HG03342 (cell line): ENCODE data around the gene DIP2B.
A peak's percentile ranks its signal among the peaks of the same experiment; 100 is the strongest.
"Not testable (repeated sequence)": the region's sequence is repeated elsewhere in the genome, so short reads cannot be mapped to it uniquely, and the experiment has no call there.

ENCODE experiments used
- ATAC-seq: cut with Tn5 transposase; IDR thresholded peaks from one replicate; pipeline ENCODE4 v1.9.1; 2021; ENCODE audit warnings: mild to moderate bottlenecking, moderate library complexity; ENCODE audit not compliant: unreplicated experiment

Gene DIP2B

DNA sequence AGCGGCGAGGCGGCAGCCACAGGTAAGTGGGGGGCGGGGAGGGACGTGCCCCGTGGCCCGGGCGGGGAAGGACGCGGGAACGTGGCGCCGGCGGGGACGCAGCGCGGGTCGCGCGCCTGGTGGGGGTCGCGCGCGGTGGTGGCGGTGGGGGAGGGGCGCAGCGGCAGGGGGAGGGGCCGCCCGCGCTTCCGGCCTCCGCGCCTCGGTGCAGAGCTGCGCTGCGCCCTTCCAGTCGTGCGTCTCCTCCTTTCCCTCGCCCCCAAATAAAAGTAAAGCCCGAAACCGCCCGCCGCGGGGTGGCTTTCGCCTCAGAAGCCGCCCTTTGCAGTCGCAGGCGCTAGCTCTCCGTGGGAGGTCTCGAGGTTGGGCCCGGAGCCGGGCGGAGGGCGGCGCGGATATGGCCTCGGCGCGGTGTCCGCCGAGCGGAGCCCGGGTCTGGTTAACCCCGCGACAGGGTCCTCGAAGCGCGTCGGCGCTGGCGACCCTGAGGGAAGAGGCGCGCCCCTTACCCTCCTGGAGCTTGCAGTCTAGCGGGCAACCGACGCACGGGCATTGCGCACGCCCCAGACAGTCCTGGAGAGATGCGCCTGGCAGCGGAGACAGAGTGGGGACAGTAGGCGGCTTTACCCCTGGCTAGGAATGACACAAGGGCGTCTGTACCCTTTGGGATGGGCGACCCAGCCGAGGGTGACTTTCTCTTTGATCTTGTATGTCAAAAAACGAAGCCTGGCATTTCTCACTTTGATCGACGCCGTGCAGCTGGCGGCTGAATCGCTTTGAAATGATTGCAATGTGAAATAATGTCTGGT lies 259.7 kb downstream of the DIP2B start:
- peak; percentile 38 for ATAC-seq

- ATAC-seq = no peak
Measured at GRCh38 chr12:50765095-50765911, 260.5 kb downstream of the DIP2B start.

- ATAC-seq = no peak
Measured at GRCh38 chr12:50768391-50768790, 263.6 kb downstream of the DIP2B start.

GRCh38 chr12:50768813-50769212 lies 264.0 kb downstream of the DIP2B start:
- ATAC-seq = not testable (repeated sequence)

- no peak for ATAC-seq
Measured at GRCh38 chr12:50771409-50771808, 266.6 kb downstream of the DIP2B start.

DNA sequence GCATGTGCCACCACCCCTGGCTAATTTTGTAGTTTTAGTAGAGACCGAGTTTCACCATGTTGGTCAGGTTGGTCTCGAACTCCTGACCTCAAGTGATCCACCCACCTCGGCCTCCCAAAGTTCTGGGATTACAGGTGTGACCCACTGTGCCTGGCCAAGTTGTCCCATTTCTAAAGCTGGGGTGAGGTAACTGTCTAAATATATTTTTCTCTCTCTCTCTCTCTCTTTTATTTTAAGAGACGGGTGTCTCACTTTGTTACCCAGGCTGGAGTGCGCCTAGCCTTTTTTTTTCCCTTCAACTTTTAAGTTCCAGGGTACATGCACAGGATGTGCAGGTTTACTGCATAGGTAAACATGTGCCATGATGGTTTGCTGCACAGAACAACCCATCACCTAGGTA lies 267.7 kb downstream of the DIP2B start:
- ATAC-seq = no peak

GRCh38 chr12:50772877-50773276 lies 268.1 kb downstream of the DIP2B start:
- no peak for ATAC-seq

DNA sequence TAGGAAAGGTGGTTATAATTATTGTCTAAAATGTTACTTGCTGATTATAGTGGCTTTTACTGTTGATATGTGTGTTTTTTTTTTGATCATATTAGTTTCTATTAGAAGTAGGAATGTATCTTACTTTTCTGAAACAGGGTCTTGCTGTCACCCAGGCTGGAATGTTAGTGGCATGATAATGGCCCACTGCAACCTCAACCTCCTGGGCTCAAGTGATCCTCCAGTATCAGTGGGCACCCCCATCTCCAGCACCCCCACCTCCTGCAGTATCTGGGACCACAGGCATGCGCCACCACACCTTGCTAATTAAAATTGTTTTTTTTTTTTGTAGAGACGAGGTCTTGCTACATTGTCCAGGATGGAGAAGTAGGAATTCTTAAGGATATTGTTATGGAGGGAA lies 270.5 kb downstream of the DIP2B start:
- no peak for ATAC-seq

DNA sequence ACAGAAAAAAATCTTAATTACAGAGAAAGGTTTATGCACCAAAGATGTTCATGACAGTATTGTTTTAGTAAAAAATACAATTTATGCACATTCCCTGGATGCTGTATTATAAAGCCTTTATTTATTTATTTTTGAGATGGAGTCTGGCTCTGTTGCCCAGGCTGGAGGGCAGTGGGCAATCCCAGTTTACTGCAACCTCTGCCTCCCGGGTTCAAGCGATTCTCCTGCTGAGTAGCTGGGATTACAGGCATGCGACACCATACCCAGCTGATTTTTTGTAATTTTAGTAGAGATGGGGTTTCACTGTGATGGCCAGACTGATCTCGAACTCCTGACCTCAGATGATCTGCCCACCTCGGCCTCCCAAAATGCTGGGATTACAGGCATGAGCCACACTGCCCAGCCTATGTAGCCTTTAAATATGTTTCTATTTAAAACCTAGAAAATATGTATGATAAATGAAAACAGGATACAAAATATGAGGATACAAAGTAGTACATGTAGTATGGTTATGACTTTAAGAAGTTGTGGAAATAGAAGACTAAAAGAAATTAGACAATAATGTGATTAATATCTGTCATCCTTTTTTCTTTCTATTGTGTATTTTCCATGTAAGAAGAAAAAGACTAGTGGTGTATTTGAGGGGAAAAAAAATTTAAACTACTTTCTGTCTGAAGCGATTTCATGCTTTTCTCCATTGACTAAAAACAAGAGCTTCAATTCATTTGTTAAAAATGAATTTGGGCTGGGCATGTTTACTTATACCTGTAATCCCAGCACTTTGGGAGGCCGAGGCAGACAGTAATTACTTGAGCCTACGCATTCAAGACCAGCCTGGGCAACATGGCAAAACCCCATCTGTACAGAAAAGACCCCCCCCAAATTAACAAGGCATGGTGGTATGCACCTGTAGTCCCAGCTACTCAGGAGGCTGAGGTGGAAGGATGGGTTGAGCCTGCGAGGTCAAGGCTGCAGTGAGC lies 272.3 kb downstream of the DIP2B start:
- no peak for ATAC-seq

DNA sequence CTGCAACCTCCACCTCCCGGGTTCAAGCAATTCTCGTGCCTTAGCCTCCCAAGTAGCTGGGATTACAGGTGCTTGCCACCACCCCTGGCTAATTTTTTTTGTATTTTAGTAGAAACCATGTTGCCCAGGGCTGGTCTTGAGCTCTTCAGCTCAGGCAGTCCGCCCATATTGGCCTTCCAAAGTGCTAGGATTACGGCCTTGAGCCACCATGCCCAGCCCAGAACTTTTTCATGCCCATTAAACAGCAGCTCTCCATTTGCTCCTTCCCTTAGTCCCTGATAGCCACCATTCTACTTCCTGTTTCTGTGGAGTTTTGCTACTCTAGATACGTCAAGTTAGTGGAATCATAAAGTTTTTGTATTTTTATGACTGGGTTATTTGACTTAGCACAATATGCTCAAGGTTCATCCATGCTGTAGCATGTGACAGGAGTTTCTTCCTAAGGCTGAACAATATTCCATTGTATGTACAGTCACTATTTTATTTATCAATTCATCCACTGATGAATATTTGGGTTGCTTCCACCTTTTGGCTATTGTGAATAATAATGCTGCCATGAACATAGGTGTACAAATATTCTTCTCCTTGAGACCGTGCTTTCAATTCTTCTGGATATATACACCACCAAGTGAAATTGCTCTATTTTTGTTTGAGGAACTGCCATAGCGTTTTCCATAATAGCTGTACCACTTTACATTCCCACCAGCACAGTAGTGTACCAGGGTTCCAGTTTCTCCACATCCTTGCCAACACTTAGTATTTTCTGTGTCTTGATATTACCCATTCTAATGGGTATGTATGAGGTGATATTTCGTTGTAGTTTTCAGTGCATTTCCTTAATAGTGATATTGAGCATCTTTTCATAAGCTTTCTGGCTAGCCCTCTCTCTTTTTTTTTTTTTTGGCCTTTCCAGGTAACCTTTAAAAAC lies 274.1 kb downstream of the DIP2B start:
- no peak for ATAC-seq

DNA sequence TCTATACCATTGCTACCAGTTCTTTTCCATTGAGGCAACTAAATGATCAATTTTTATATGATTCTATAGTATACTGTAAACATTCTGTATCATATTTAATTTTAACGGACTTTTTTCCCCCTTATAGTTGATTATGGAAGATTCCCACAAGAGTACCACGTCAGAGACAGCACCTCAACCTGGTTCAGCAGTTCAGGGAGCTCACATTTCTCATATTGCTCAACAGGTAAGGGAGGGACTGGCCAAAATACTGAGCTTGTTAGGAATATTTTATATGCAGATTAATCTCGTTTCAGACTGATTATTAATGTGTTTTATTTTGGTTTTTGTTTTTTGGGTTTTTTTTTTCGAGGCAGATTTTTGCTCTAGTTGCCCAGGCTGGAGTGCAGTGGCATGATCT lies 275.2 kb downstream of the DIP2B start:
- no peak for ATAC-seq

GRCh38 chr12:50784501-50784900 lies 279.7 kb downstream of the DIP2B start:
- ATAC-seq = no peak

GRCh38 chr12:50785406-50786001 lies 280.7 kb downstream of the DIP2B start:
- ATAC-seq = no peak

DNA sequence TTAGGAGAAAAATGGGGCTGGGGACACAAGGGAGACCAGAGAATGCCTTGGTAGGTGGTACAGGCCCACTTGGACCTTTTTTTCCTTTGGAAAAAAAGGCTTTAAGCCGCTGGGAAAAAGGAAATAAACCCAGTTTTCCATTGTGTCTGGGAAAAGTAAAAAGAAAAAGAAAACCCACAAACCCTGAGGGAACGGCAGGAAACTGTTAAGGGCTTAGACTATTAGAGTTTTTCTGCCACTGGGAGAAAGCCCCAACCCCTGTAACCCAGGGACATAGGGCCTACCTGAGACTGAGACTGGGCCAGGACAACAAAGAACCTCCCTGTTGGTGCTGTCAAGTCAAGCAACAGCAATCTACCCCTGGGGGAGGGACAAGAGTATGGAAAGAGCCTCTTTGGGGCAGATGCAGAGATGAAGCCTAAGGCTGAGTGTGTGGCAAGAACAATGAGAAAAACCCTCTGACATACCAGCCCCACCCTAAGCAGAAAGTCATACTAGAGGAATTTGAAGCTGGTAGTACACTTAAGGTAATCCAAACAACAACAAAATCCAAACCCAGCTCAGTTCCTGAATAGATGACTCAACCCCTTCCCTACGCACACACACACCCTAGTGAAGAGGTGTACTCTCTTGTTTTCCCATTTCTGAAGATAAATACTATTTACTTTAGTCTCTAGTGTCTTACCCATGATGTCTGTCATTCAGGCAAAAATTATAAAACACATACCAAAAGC lies 281.9 kb downstream of the DIP2B start:
- no peak for ATAC-seq

- ATAC-seq = no peak
Measured at GRCh38 chr12:50787618-50788017, 282.8 kb downstream of the DIP2B start.

DNA sequence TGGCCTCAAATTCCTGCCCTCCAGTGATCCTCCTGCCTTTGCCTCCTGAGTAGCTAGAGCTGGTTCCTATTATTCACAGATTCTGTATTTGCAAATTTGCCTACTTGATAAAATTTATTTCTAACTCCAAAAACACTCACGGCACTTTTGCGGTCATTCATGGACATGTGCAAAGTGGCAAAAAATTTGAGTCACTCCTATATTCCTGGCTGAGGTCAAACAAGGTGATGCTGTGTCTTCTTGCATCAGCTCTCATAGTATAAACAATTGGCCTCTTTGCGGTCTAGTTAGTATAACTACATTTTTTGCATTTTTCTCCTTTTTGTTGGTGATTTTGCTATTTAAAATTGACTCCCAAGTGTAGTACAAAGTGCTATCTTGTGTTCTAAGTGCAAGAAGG lies 283.8 kb downstream of the DIP2B start:
- ATAC-seq = no peak

- ATAC-seq = no peak
Measured at GRCh38 chr12:50790081-50790480, 285.3 kb downstream of the DIP2B start.
